NCI-H748 treated with DMSO at 0.1 percent for 48 hours (cell line): ENCODE measurements around the gene SSRP1.
"Not testable (repeated sequence)": the region's sequence is repeated elsewhere in the genome, so short reads cannot be mapped to it uniquely, and the experiment has no call there.

Source experiments
- DNase-seq: peaks from one replicate; lab custom pipeline; 2025; lab: John Stamatoyannopoulos, UW

SSRP1 gene

GRCh38 chr11:57299150-57299737 lies 36.4 kb downstream of the SSRP1 start:
- no peak for DNase-seq

GRCh38 chr11:57297221-57297620 lies 38.5 kb downstream of the SSRP1 start:
- DNase-seq: no peak

GRCh38 chr11:57296205-57296604 lies 39.5 kb downstream of the SSRP1 start:
- not testable (repeated sequence) for DNase-seq

- DNase-seq: no peak
These were observed 41.2 kb downstream of the SSRP1 start for GRCh38 chr11:57294225-57295131.

- DNase-seq: no peak
These were observed 45.4 kb downstream of the SSRP1 start for GRCh38 chr11:57290288-57290687.

GRCh38 chr11:57288771-57289579 lies 46.7 kb downstream of the SSRP1 start:
- peak; percentile 21 for DNase-seq

GRCh38 chr11:57287884-57288283 lies 47.8 kb downstream of the SSRP1 start:
- no peak for DNase-seq

- DNase-seq: no peak
These were observed 52.3 kb downstream of the SSRP1 start for GRCh38 chr11:57283231-57283990.

- not testable (repeated sequence) for DNase-seq
These were observed 54.1 kb downstream of the SSRP1 start for GRCh38 chr11:57281546-57281945.

- no peak for DNase-seq
These were observed 56.6 kb downstream of the SSRP1 start for GRCh38 chr11:57279116-57279515.

GRCh38 chr11:57278721-57279095 lies 57.0 kb downstream of the SSRP1 start:
- no peak for DNase-seq

- DNase-seq: peak; percentile 43
These were observed 57.6 kb downstream of the SSRP1 start for GRCh38 chr11:57277845-57278720.

GRCh38 chr11:57276971-57277675 lies 58.6 kb downstream of the SSRP1 start:
- DNase-seq: no peak

GRCh38 chr11:57276169-57276970 lies 59.3 kb downstream of the SSRP1 start:
- DNase-seq: no peak
